GM21390 (cell line): Measurements from ENCODE around the gene PKD1L1.
"Not testable (repeated sequence)": the region's sequence is repeated elsewhere in the genome, so short reads cannot be mapped to it uniquely, and the experiment has no call there.

ENCODE experiments used
- ATAC-seq: cut with Tn5 transposase; IDR thresholded peaks from one replicate; pipeline ENCODE4 v1.9.1; 2021; ENCODE audit not compliant: unreplicated experiment

PKD1L1 gene, protein sequence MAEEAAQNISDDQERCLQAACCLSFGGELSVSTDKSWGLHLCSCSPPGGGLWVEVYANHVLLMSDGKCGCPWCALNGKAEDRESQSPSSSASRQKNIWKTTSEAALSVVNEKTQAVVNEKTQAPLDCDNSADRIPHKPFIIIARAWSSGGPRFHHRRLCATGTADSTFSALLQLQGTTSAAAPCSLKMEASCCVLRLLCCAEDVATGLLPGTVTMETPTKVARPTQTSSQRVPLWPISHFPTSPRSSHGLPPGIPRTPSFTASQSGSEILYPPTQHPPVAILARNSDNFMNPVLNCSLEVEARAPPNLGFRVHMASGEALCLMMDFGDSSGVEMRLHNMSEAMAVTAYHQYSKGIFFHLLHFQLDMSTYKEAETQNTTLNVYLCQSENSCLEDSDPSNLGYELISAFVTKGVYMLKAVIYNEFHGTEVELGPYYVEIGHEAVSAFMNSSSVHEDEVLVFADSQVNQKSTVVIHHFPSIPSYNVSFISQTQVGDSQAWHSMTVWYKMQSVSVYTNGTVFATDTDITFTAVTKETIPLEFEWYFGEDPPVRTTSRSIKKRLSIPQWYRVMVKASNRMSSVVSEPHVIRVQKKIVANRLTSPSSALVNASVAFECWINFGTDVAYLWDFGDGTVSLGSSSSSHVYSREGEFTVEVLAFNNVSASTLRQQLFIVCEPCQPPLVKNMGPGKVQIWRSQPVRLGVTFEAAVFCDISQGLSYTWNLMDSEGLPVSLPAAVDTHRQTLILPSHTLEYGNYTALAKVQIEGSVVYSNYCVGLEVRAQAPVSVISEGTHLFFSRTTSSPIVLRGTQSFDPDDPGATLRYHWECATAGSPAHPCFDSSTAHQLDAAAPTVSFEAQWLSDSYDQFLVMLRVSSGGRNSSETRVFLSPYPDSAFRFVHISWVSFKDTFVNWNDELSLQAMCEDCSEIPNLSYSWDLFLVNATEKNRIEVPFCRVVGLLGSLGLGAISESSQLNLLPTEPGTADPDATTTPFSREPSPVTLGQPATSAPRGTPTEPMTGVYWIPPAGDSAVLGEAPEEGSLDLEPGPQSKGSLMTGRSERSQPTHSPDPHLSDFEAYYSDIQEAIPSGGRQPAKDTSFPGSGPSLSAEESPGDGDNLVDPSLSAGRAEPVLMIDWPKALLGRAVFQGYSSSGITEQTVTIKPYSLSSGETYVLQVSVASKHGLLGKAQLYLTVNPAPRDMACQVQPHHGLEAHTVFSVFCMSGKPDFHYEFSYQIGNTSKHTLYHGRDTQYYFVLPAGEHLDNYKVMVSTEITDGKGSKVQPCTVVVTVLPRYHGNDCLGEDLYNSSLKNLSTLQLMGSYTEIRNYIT (N-terminal part only)

GRCh38 chr7:47948141-47948790 lies at the start of gene PKD1L1:
TSS of gene PKD1L1 (minus strand) at chr7:47948466. CDS start at chr7:47948440, 26 bp downstream.
- no peak for ATAC-seq

- no peak for ATAC-seq
Observed at GRCh38 chr7:47992446-47992845, 44.2 kb upstream of the PKD1L1 start.

DNA sequence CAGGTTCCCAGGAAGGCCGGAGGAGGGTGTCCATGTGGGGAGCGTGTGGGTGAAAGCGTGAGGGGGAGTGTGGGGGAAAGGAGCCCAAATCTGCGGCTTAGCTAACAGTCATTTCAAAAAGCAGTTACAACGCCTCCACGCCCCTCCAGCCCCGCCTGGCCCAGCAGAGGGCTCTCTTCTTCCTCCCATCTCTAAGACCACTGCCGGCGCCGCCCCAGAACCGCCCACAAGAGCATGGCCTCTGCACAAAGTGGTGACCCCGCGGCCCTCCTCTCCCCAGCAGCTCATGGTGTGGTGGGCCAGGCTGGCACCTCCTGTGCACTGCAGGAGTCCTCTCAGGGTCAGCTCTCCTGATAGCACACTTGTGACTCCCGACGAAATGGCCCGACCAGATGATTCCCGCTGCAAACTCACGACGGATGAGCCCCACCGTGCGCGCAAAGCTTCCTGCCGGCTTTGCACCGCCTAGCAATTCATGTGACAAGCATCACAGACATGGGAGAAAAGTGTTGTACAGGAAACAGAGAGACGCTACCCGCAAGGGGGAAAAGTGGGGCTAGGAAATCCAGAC lies 43.6 kb upstream of the PKD1L1 start:
- ATAC-seq: peak; percentile 99

DNA sequence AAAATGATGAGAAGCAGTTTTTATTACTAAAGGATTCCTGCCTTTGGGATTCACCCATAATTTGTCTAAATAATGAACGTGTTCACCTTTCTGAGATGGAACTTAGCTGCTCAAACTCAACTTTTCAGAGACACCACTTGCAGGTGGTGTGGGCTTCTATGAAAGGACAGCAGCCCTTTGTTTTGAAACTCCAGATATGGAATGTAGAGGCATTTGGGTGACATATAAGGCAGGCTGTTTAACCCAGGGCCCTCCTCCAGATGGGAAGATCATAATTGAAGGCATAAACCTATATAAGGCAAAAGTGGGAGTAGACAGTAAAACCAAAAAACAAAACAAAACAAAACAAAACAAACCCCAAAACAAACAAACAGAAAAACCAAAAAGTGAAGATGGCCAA lies 43.0 kb upstream of the PKD1L1 start:
- ATAC-seq: no peak

GRCh38 chr7:47990592-47990991 lies 42.3 kb upstream of the PKD1L1 start:
- no peak for ATAC-seq

DNA sequence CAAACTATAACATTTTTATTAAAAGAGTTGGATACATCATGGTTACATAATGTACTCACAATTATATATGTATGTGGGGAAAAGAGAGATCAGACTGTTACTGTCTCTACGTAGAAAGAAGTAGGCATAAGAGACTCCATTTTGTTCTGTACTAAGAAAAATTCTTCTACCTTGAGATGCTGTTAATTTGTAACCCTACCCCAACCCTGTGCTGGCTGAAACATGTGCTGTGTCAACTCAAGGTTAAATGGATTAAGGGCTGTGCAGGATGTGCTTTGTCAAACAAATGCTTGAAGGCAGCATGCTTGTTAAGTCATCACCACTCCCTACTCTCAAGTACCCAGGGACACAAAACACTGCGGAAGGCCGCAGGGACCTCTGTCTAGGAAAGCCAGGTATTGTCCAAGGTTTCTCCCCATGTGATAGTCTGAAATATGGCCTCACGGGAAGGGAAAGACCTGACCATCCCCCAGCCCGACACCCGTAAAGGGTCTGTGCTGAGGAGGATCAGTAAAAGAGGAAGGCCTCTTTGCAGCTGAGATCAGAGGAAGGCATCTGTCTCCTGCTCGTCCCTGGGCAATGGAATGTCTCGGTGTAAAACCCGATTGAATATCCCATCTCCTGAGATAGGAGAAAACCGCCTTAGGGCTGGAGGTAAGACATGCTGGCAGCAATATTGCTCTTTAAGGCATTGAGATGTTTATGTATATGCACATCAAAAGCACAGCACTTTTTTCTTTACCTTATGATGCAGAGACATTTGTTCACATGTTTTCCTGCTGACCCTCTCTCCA lies 41.5 kb upstream of the PKD1L1 start:
- ATAC-seq: not testable (repeated sequence)

DNA sequence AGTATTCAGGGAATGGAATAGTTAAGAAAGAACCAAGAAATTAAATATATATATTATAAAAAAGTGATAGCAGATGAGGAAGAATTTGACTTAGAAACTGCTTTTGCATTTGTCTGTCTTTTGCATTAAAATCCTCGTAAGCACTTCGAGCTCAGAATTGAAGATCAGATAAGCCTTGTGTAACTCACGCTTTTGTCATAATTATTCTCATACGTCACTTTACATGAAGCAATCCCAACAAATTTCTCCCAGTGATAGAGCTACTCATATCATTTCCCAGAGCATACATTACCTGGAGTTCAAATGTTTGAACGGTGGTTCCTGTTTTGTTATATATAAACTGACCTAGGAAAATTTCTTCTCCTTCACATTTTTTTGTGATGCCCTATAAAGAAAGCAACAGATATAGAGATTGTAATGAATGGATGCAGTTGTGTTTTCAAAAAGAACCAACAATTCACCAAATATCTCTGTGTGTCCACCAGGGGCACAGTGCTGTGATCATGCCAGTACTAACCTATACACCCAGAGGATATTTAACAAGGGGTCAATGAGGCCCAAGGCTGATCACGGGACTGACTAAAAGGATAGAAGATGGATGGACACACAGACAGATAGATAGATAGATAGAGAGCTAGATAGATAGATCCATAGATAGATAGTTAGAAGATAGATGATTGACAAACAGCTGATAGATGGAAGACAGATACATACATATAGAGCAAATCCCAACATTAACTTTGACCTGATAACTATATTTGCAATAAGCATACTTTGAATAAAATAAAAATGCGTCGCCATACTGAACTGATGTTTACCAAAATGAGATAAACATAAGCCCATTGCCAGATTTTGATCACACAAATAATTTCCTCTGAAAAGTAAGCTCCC lies 40.5 kb upstream of the PKD1L1 start:
- no peak for ATAC-seq

DNA sequence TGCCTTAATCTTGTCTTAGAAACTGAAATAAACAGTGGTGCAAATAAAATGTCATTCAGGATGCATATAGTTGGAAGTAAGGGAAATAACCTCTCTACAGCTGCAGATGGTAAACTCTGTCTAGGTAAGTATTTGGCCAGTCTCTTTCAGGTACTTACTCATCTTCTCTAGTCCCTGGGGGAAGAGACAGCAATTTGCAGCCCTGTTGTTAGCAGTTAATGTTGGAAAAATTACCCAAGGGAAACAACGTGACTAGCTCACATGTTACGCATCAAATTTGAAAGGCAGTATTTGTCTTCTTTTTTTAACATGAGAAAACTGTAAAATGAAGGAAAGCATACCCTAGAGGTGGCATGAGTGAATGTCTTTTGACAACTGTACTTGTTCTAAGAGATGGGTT lies 34.3 kb upstream of the PKD1L1 start:
- ATAC-seq: no peak

- ATAC-seq: not testable (repeated sequence)
Observed at GRCh38 chr7:47980648-47981047, 32.4 kb upstream of the PKD1L1 start.

DNA sequence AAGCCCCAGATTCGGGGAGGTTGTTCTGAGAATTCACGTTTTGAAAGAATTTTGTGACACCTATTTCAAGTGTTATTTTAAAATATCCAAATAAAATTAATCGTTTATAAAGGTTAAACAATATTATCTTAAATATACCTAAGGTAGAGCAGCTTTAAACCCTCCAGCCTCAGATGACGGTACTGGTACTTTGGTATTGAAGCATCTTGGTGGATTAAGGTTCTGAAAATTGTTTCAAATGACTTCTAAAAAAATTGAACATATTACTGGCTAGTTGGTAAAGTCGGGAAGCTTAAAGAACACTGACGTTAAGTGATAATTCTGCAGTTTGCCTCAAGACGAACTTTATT lies 31.5 kb upstream of the PKD1L1 start:
- no peak for ATAC-seq

- peak; percentile 99 for ATAC-seq
Observed at GRCh38 chr7:47979145-47979831, 31.0 kb upstream of the PKD1L1 start, which contains the start of gene HUS1. TSS of gene HUS1 (minus strand) at chr7:47979615. CDS start at chr7:47979519, 96 bp downstream.

DNA sequence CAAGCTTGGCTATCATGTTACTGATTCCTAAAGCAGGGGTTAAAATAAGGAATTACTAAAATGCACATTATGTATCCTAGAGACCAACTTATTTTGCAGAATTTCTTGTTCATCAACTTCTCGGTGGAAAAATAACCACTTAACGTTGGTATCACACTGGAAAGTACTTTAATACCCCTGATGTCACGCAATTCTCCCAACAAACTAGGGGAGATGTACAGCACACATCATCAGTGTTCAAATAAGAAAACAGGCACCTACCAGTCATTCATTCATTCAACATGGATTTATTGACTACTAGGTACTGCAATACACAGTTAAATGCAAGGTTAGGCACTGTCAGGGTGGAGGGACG lies 30.5 kb upstream of the PKD1L1 start:
- ATAC-seq: no peak

DNA sequence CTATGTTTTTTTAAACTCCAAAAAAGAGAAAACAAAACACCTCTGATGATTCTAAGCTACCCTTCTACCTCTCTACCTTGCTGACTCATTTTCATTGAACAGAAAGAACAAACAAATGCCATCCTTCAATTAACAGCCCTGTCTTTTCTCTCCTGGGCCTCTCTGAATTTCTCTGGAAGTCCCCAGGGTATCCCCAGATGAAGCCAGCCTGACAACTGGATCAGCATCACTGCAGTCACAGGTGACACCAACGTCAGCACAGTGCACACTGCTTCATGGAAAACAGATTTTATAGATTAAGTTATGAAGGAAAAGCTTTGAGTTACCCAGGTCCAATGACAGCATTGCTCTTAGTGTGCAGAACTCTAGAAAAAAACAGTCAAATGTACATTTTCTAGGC lies 25.5 kb upstream of the PKD1L1 start:
- no peak for ATAC-seq

GRCh38 chr7:47970761-47971160 lies 22.5 kb upstream of the PKD1L1 start:
- no peak for ATAC-seq

DNA sequence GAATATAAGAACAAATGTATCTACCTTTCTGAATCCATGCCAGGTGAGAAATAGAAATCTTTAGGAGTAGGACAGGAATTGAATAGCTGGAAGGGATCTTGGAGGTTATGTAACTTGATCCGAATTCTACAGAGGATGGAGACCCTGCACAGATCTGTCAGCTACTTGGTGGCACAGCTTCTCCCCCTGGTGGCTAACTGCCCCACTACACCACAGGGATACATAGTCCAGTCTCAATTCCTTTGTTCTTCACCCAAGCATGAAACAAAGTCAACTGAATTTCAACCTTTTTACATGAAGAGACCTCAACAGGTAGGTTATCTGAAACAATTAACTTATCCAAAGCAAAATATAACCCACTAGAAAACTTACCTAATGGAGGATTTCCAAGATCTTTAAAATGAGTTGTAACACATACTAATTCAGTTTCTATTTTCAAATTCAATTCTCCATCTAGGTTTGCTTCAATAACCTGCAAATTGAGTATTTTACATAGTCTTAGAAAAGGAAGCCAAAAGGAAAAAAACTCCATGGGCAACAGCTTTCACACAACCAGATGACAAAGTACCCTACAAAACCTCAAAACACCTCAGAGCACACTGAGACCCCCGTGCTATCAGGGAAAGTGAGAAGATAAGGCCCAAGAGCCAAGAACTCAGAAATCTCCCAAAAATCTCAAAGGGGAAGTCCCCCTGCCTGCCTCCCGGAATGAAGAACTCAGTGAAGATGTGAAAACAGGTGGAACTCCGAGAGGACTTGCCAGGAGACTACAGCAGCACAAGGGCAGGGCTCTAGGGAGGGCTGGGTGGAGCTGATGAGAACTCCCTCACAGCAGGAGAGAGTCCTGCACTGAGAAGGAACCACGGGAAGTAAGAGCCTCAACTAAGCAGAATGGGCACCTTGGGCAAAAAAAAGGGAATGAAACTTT lies 20.8 kb upstream of the PKD1L1 start:
- peak; percentile 81 for ATAC-seq

- ATAC-seq: no peak
Observed at GRCh38 chr7:47967708-47968107, 19.4 kb upstream of the PKD1L1 start.

GRCh38 chr7:47967123-47967522 lies 18.9 kb upstream of the PKD1L1 start:
- ATAC-seq: no peak
